Neuronal stem cell (in vitro differentiated cells): Measurements from ENCODE around the gene SLC18B1.

Experiments used
- DNase-seq: peaks from one replicate; pipeline ENCODE4 v3.0.0-alpha.2; 2013; ENCODE audit warnings: low spot score
- H2AFZ ChIP-seq: one replicate; pipeline ENCODE4 v1.6.1; 2013; ENCODE audit warnings: mild to moderate bottlenecking, low read length, inconsistent platforms
- H2AK5ac ChIP-seq: 2 replicates; pipeline ENCODE4 v1.6.1; 2013; ENCODE audit warnings: low read depth, mild to moderate bottlenecking, inconsistent platforms, low read length, moderate library complexity, mixed read lengths
- H2BK120ac ChIP-seq: 2 replicates; pipeline ENCODE4 v1.6.1; 2013; ENCODE audit warnings: low read depth, mild to moderate bottlenecking, inconsistent platforms, low read length, moderate library complexity, mixed read lengths
- H2BK12ac ChIP-seq: one replicate; pipeline ENCODE4 v1.6.1; 2013; ENCODE audit warnings: low read length, inconsistent platforms
- H2BK15ac ChIP-seq: 2 replicates; pipeline ENCODE4 v1.6.1; 2013; ENCODE audit warnings: mild to moderate bottlenecking, low read length, inconsistent platforms, mixed read lengths
- H2BK5ac ChIP-seq: one replicate; pipeline ENCODE4 v1.6.1; 2013; ENCODE audit warnings: inconsistent platforms, mild to moderate bottlenecking, low read length, moderate library complexity
- H3K14ac ChIP-seq: one replicate; pipeline ENCODE4 v1.6.1; 2013; ENCODE audit warnings: low read length, inconsistent platforms
- H3K18ac ChIP-seq: 2 replicates; pipeline ENCODE4 v1.6.1; 2013; ENCODE audit warnings: low read length, inconsistent platforms
- H3K23ac ChIP-seq: 2 replicates; pipeline ENCODE4 v1.6.1; 2013; ENCODE audit warnings: low read depth, mild to moderate bottlenecking, mixed read lengths, low read length, inconsistent platforms; ENCODE audit not compliant: poor library complexity
- H3K27ac ChIP-seq: replicated peaks from 3 replicates; pipeline ENCODE4 v1.5.1; 2013; ENCODE audit warnings: low read length, inconsistent platforms
- H3K27me3 ChIP-seq, 3 experiments: 2 replicates each; pipeline ENCODE4 v1.6.1; 2013; ENCODE audit warnings: low read length in 3 of 3, mild to moderate bottlenecking in 2 of 3, inconsistent platforms in 1 of 3, low read depth in 1 of 3, mixed read lengths in 1 of 3, moderate library complexity in 1 of 3; ENCODE audit not compliant: control insufficient read depth in 3 of 3, insufficient read depth in 3 of 3
- H3K36me3 ChIP-seq, 2 donors: replicated peaks in 1 of 2; 2 replicates each; pipeline ENCODE4 v1.6.1; 2013; ENCODE audit warnings: low read length in 2 of 2; ENCODE audit not compliant: control insufficient read depth in 2 of 2, insufficient read depth in 2 of 2
- H3K4ac ChIP-seq: 2 replicates; pipeline ENCODE4 v1.6.1; 2013; ENCODE audit warnings: inconsistent platforms, mild to moderate bottlenecking, low read length, moderate library complexity
- H3K4me1 ChIP-seq, 2 donors: 1 replicate in 1 of 2; 2 replicates in 1 of 2; pipeline ENCODE4 v1.6.1; 2013; ENCODE audit warnings: low read length in 2 of 2, low read depth in 1 of 2; ENCODE audit not compliant: control insufficient read depth in 2 of 2, insufficient read depth in 1 of 2
- H3K4me2 ChIP-seq: one replicate; pipeline ENCODE4 v1.6.1; 2013; ENCODE audit warnings: mild to moderate bottlenecking, low read length, inconsistent platforms; ENCODE audit not compliant: insufficient read depth, poor library complexity, severe bottlenecking
- H3K4me3 ChIP-seq, 2 donors: 2 replicates each; pipeline ENCODE4 v1.5.1; 2013; ENCODE audit warnings: low read length in 2 of 2, mild to moderate bottlenecking in 2 of 2, inconsistent platforms in 1 of 2, moderate library complexity in 1 of 2
- H3K79me1 ChIP-seq: one replicate; pipeline ENCODE4 v1.6.1; 2013; ENCODE audit warnings: low read depth, mild to moderate bottlenecking, inconsistent platforms, low read length, moderate library complexity
- H3K9ac ChIP-seq: one replicate; pipeline ENCODE4 v1.6.1; 2013; ENCODE audit warnings: mild to moderate bottlenecking, low read depth, low read length, inconsistent platforms; ENCODE audit not compliant: poor library complexity
- H3K9me3 ChIP-seq, 2 donors: replicated peaks in 1 of 2; 2 replicates each; pipeline versions ENCODE3 to v1.6.1; 2013; ENCODE audit warnings: low read length in 2 of 2, mild to moderate bottlenecking in 2 of 2, inconsistent platforms in 1 of 2, low read depth in 1 of 2, mixed read lengths in 1 of 2, moderate library complexity in 1 of 2; ENCODE audit not compliant: control insufficient read depth in 2 of 2, insufficient read depth in 1 of 2
- H4K8ac ChIP-seq: one replicate; pipeline ENCODE4 v1.6.1; 2013; ENCODE audit warnings: low read depth, mild to moderate bottlenecking, inconsistent platforms, low read length, moderate library complexity
- H4K91ac ChIP-seq: one replicate; pipeline ENCODE4 v1.6.1; 2013; ENCODE audit warnings: low read length, low read depth, mild to moderate bottlenecking, inconsistent platforms; ENCODE audit not compliant: poor library complexity
- WGBS, 2 donors: extraction: QIAGEN DNeasy Blood & Tissue Kit; methylation state at CpG; one replicate each; pipeline ENCODE4 v1.1.7; 2013; ENCODE audit warnings: missing lambda C conversion rate in 2 of 2, mixed read lengths in 1 of 2; ENCODE audit not compliant: insufficient read length in 2 of 2, insufficient replicate concordance in 1 of 2; ENCODE audit errors: extremely low coverage in 2 of 2; 5-methylcytosine and 5-hydroxymethylcytosine counted together

SLC18B1 gene

DNA sequence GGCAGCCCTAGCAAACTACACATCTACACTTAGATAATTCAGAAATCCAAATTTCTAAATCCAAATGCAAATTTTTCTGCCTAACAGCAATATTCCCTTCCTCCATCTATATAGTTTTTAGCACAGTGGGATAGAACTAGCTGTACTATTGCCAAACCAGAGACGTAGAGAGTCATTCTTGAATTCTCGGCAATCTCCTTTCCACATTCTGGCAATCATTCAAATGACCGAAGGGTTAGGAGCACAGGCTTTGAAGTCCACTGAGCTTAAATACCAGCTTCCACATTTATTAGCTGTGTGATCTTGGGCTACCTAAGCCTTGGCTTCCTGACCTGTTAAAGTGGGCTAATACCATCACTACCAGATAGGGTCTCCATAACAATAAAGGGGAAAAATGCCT is 12.8 kb upstream of the SLC18B1 start:
- no CpG with 5 or more reads among the region's 3 CpGs for WGBS, 2 donors
- Histone ChIP-seq H3K23ac (no peak overlapping the region), H3K79me1 (peaks cover 3% of the 10 kb centered on the region), H3K27me3 (peaks cover 0 to 3% (median 0%) of the 10 kb centered on the region in 3 experiments), H3K9ac (no peak overlapping the region), H3K18ac (no peak overlapping the region), H2AFZ (no peak overlapping the region), H3K4me3 (no peak overlapping the region), H3K14ac (no peak overlapping the region), H3K4me2 (no peak overlapping the region), H3K4ac (no peak overlapping the region), H2AK5ac (no peak overlapping the region), H2BK5ac (no peak overlapping the region), H3K36me3 (peaks cover 7 to 15% of the 10 kb centered on the region in 2 donors), H3K9me3 (no peaks in the 10 kb centered on the region), H2BK15ac (no peak overlapping the region), H3K27ac (no peak overlapping the region), H4K8ac (no peak overlapping the region), H2BK120ac (no peak overlapping the region), H4K91ac (no peak overlapping the region), H2BK12ac (no peak overlapping the region), H3K4me1 (peaks cover 2 to 15% of the 10 kb centered on the region in 2 donors)
- DNase-seq, result no peak

DNA sequence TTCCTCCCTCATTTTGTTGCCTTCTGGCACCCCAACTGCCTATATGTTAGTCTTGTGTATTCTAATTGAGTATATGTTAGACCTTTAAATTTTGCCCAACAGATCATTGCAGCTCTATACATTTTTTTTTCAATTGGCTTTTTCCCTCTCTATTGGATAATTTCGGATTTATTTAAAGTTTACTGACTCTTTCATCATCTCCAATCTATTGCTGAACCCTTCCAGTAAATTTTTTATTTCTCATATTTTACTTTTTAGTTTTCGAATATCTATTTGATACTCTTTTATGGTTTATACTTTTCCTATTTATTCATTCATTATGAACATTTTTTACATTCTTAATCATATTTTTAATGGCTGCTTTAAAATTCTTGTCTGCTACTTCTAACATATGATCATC is 7.1 kb upstream of the SLC18B1 start:
- H2BK15ac ChIP-seq, result no peak overlapping the region
- no peak for DNase-seq
- no peak overlapping the region for H4K91ac ChIP-seq

DNA sequence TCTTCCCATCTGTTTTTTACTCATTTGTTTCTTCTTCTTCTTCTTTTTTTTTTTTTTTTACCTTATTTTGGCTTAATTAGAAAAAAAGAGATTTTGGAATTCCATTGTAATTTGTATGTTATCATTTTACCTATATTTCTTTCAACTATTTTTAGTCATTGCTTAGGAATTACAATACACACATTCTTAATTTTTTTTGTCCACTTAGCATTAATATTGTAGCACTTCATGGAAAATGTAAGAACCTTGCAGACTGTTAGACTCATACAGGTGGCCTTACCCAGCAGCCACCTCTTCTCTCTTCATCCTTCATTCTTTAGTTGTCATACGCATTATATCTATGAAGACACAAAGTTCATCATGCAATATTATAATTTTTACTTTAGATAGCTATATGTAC is 5.8 kb upstream of the SLC18B1 start:
- Histone ChIP-seq H3K23ac (no peak overlapping the region), H3K4ac (no peak overlapping the region), H3K9ac (no peak overlapping the region), H2BK5ac (no peak overlapping the region), H2BK12ac (no peak overlapping the region), H3K4me2 (no peak overlapping the region), H3K18ac (no peak overlapping the region), H3K27me3 (peaks cover 0 to 5% (median 0%) of the 10 kb centered on the region in 3 experiments), H2BK120ac (no peak overlapping the region), H3K9me3 (peaks cover 0 to 3% of the 10 kb centered on the region in 2 donors), H3K27ac (no peak overlapping the region), H3K36me3 (no peaks in the 10 kb centered on the region), H2AK5ac (no peak overlapping the region), H3K4me3 (no peak overlapping the region), H4K91ac (no peak overlapping the region), H3K79me1 (no peaks in the 10 kb centered on the region), H4K8ac (no peak overlapping the region), H2BK15ac (no peak overlapping the region), H2AFZ (no peak overlapping the region), H3K4me1 (no peaks in the 10 kb centered on the region), H3K14ac (no peak overlapping the region)
- no peak for DNase-seq
- whole genome bisulfite sequencing, 2 donors, result no CpG with 5 or more reads among the region's 1 CpG

More for the DNA sequence above, 7.1 kb upstream of the SLC18B1 start:
- Histone ChIP-seq H3K4me3 (no peak overlapping the region), H2BK5ac (no peak overlapping the region), H3K9me3 (peaks cover 0 to 3% of the 10 kb centered on the region in 2 donors), H2AFZ (no peak overlapping the region), H3K27ac (no peak overlapping the region), H2BK12ac (no peak overlapping the region), H2BK120ac (no peak overlapping the region), H4K8ac (no peak overlapping the region), H3K4me1 (no peaks in the 10 kb centered on the region), H3K14ac (no peak overlapping the region), H3K36me3 (no peaks in the 10 kb centered on the region), H3K79me1 (no peaks in the 10 kb centered on the region), H3K4me2 (no peak overlapping the region), H3K27me3 (peaks cover 0 to 5% (median 0%) of the 10 kb centered on the region in 3 experiments), H3K4ac (no peak overlapping the region), H3K23ac (no peak overlapping the region), H3K9ac (no peak overlapping the region), H3K18ac (no peak overlapping the region), H2AK5ac (no peak overlapping the region)
- no CpG with 5 or more reads among the region's 2 CpGs for WGBS, 2 donors

DNA sequence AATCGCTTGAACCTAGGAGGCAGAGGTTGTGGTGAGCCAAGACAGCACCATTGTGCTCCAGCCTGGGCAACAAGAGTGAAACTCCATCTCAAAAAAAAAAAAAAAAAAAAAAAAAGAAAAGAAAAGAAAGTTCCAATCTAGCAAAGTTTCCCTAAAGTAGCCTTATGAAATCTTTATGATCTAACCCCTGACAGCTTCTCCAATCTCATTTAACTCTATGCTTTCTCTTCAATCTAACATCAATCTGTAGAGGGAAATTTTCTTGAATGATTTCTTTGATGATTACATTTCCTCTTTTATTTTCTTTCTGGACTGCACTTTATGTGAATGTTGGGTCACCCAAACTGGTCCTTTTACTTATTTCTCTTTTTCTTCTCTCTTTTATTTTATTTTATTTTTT is 2.2 kb upstream of the SLC18B1 start:
- H3K4me2 ChIP-seq, result no peak overlapping the region
- no peak overlapping the region for H3K14ac ChIP-seq
- H3K27me3 ChIP-seq, result peaks cover 0 to 3% (median 0%) of the 10 kb centered on the region in 3 experiments
- no peak overlapping the region for H2BK12ac ChIP-seq
- H3K9me3 ChIP-seq, result peaks cover 0 to 3% of the 10 kb centered on the region in 2 donors
- H3K23ac ChIP-seq, result no peak overlapping the region
- H2BK15ac ChIP-seq, result no peak overlapping the region
- H3K4me3 ChIP-seq, result no peak overlapping the region
- H3K36me3 ChIP-seq, result no peaks in the 10 kb centered on the region
- WGBS, 2 donors, result no CpG with 5 or more reads among the region's 1 CpG
- H2AFZ ChIP-seq, result no peak overlapping the region
- no peaks in the 10 kb centered on the region for H3K4me1 ChIP-seq
- H4K91ac ChIP-seq, result no peak overlapping the region
- H3K9ac ChIP-seq, result no peak overlapping the region
- H3K4ac ChIP-seq, result no peak overlapping the region
- no peaks in the 10 kb centered on the region for H3K79me1 ChIP-seq
- H2BK120ac ChIP-seq, result no peak overlapping the region
- no peak overlapping the region for H4K8ac ChIP-seq
- H3K27ac ChIP-seq, result no peak overlapping the region
- no peak for DNase-seq
- H2AK5ac ChIP-seq, result no peak overlapping the region
- H3K18ac ChIP-seq, result no peak overlapping the region
- H2BK5ac ChIP-seq, result no peak overlapping the region
